T-helper 1 cell treated with Interleukin-12 subunit alpha and Interleukin-12 subunit beta and Interleukin-4 antibody, amounts not matched to agents 30 ng/mL and 1 ng/mL, for 36 hours (primary cell): ENCODE results near the gene C1R. TPM values are rescaled to one million over a fixed set of nuclear protein-coding genes. Genes with fewer than 3 reads are reported as not detected.

Experiments used
- intact Hi-C: fragments of 100-400 bp; cut with micrococcal nuclease; formaldehyde crosslinking; loops from one replicate; pipeline ENCODE4 v1.15.1; 2024
- total RNA-seq: library from RNA; stranded (reverse); gene quantifications from 2 replicates; pipeline ENCODE4 v1.2.3, GENCODE V29; 2022

C1R gene
- 3.1 and 3.3 TPM in 2 replicates for total RNA-seq

- intact Hi-C loops: loop anchor here (1.0 kb wide), 6 partner anchors 17 to 223 kb away; partner anchors contain the start of genes C12orf57, C1RL, EMG1 and LPCAT3
Observed at GRCh38 chr12:7092229-7092985, at the start of gene C1R. Gene C1R (minus strand): TSS chr12:7092445. CDS start chr12:7092388, 57 bp downstream.

GRCh38 chr12:7141351-7142005, 49.2 kb upstream of the C1R start:
- intact Hi-C loops: loop anchor here (1.0 kb wide), 4 partner anchors 10 to 497 kb away; no protein-coding TSS in a partner anchor

- intact Hi-C loops: no loop called here
Observed at GRCh38 chr12:7139200-7139599, 47.0 kb upstream of the C1R start.

DNA sequence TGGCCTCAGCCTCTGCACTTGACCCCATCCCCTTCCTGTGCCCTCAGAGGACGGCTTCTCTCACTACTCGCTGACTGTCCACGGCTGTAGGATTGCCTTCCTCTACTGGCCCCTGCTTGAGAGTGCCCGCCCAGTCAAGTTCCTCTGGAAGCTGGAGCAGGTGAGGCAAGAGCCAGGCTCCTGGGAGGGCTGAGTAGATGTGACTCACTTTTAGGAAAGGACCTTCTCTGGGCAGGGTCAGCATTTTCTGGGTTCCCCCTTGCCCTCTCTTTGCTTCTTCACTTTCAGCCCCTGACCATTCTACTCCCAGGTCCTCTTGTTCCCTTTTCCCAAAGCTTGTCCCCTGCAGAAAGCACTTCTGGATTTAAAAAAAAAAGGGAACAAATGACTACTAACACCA, 45.7 kb upstream of the C1R start:
- intact Hi-C loops: no loop called here

- intact Hi-C loops: no loop called here
Observed at GRCh38 chr12:7136676-7137075, 44.4 kb upstream of the C1R start.

GRCh38 chr12:7136071-7136470, 43.8 kb upstream of the C1R start:
- intact Hi-C loops: no loop called here

- intact Hi-C loops: loop anchor here (5.0 kb wide), 2 partner anchors 282 to 642 kb away; partner anchors contain the start of genes CDCA3, MRPL51, NCAPD2 and USP5
Observed at GRCh38 chr12:7134396-7135166, 42.3 kb upstream of the C1R start.

DNA sequence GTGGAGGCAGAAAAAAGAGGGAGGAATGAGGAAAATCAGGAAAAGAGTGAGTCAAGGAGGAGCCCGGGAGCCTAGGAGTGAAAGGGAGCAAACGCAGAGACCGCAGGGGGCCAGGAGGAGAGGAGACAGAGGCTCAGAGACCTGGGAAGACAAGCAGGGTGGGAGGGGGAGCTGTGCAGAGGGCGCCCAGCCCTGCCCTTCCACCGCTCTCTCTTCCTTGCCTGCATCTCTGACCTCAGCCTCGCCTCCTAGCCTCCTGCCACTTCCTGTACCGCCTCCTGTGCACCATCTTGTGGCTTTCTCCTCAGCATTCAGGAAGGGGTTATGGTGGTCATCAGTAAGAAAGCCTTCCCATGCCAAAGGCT, 39.2 kb upstream of the C1R start:
- intact Hi-C loops: loop anchor here (1.0 to 5.0 kb wide), 4 partner anchors 11 to 639 kb away; partner anchors contain the start of genes CDCA3, EMG1, MRPL51 and NCAPD2

- intact Hi-C loops: loop anchor here (1.0 to 5.0 kb wide), 8 partner anchors 11 to 639 kb away; partner anchors contain the start of genes C1RL, CDCA3, EMG1 and LPCAT3
Observed at GRCh38 chr12:7130701-7131501, 38.7 kb upstream of the C1R start.

DNA sequence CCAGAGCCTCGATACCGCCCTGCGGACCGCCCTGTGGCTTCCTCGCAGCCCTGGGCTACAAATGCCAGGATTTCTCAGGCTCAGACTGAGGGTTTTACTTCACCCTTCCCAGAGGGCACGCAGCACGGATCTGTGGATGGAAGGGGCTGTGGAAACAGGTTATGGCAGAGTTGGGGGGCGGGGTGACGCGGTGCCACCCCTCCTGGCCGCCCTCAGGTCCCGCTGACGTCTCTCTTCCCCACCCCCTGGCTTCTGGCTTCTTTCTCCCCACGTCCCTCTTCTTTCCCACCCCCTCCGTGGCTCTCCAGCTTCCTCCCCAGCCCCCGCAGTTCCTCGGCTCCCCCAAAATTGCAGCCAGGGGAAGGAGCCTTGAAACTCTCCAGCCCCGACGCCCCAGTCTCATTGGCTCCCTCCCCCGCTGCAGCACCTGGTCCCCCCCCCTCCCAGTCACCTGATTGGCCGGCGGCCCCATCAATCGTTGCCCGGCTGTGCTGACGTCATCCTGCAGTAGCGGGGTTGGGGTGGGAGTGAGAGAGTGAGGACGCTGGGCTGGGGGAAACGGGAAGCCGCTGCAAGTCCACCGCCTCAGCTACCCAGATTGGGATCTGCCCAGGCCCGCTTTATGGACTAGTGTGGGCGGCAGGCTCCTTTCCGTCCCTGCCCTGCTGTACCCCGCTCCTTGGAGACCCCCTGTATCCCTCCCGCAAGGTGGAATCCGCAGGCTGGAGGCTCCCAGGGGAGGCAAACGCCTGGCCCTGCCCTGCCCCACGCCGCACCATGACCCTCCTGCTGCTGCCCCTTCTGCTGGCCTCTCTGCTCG, 37.8 kb upstream of the C1R start, which contains the start of gene CLSTN3:
Gene CLSTN3, plus strand, starts transcription at position 500 of the 820 bp plus-strand sequence. Its CDS starts 278 bp downstream, at position 778.
- intact Hi-C loops: loop anchor here (1.0 to 5.0 kb wide), 6 partner anchors 17 to 638 kb away; partner anchors contain the start of genes C1RL, CDCA3, LPCAT3 and MRPL51

- intact Hi-C loops: no loop called here
Observed at GRCh38 chr12:7129287-7129871, 37.1 kb upstream of the C1R start.

GRCh38 chr12:7128681-7129286, 36.5 kb upstream of the C1R start, which contains the start of gene RBP5:
Gene RBP5 (minus strand): TSS chr12:7128889. CDS start chr12:7128775, 114 bp downstream.
- intact Hi-C loops: no loop called here

GRCh38 chr12:7127916-7128626, 35.8 kb upstream of the C1R start:
- intact Hi-C loops: no loop called here

GRCh38 chr12:7125632-7126227, 33.5 kb upstream of the C1R start:
- intact Hi-C loops: no loop called here

DNA sequence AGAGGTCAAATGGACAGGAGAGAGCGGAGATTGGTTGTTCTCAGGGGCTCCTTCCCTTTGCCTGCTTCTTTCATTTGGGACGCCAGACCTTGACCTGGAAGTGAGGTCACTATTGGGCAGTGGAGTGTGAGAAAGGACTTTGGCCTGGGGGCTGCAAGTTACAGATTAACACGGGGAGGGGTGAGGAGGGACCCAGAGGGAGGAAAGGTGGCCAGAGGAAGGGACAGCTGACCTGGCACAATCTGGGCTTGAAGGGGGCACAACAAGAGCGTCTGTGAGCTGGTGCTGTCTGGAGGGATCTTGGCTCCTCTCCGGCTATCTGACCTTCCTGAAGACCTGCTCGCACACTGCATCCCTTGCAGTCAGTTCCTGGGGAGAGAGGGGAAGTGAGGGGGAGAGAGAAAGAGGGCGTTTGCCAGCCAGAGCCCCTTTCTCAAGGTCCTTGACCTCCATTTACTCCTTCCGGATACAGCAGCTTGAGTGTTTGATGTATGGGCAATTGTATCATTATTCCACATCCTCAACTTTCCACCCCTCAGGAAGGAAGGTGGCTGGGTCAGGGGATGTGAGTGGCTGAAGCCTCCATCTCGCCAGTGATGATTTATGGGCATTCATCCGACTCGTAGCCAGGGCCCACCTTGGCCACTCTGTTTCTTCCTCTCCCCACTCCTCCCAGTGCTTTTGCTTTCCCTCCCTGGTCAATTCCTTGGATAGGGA, 31.7 kb upstream of the C1R start:
- intact Hi-C loops: no loop called here

DNA sequence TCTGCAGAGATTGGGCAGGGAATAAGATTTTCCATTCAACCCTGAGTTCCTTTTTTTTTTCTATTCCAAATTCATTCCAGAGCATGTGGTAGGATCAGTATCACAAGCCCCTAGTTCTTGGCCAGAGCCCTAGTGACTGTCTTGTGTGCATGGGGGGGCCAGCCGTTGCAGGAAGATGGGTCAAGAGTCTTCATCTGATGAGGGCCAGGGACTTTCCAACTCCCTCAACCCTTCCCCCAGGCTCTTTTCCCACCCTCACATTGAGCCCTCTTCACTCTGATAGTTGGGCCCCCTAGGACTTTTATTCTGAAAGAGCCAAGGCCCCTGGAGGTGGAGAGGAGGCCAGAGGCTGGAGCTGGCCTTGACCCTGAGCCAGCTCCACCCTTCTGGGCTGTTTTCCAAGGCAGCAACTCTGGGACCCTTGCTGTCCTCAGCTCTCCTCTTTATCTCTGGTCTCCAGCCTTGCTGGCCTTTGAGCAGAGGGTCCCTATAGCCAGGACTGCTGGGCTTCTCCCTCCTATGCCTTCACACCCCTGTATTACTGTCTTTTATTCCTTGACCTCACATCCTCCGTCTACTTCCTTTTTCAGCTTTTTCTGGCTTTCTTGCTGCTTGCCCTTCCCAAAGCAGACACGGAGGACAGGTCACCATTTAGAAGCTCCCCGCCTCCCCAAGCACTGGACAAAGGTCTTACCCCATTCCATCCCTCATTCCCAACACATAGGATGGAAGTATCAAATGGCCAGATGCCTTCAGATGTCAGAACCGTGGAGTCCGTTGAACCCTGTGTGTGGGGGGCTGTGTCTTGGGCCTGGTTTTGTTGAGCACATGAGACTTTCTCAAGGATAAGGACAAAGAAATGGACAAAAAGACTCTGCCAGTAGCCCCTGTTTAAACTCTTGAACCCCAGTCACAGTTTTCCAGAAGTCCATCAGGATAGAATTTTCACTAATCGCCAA, 30.8 kb upstream of the C1R start:
- intact Hi-C loops: no loop called here
